GM18873 (cell line): Measurements from ENCODE around the gene DPM2.

ENCODE experiments used
- ATAC-seq: cut with Tn5 transposase; IDR thresholded peaks from one replicate; pipeline ENCODE4 v1.9.1; 2021; ENCODE audit warnings: mild to moderate bottlenecking, moderate library complexity, moderate number of reproducible peaks; ENCODE audit not compliant: unreplicated experiment, low FRiP score

The DPM2 gene

DNA sequence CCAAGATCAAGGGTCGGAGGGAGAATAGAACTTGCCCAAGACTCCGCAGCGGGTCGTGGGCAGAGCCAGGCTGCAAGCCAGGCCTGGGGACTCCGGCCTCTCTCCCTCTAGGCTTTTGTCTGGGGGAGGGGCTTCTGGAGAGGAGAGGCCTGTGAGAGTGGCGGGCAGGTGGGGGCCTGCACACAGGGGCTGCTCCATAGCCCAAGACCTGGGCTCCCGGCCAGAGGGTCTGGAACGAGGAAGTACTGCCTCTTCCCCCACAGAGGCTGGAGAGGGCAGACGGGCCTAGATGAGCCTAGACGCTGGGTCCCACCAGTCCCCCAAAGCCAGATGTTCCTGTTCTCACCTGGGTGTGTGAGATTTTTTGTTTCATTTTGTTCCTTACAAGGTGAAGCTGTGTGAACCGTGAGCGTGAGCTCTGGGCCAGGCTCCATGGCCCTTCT is 33.1 kb downstream of the DPM2 start:
- ATAC-seq = no peak

DNA sequence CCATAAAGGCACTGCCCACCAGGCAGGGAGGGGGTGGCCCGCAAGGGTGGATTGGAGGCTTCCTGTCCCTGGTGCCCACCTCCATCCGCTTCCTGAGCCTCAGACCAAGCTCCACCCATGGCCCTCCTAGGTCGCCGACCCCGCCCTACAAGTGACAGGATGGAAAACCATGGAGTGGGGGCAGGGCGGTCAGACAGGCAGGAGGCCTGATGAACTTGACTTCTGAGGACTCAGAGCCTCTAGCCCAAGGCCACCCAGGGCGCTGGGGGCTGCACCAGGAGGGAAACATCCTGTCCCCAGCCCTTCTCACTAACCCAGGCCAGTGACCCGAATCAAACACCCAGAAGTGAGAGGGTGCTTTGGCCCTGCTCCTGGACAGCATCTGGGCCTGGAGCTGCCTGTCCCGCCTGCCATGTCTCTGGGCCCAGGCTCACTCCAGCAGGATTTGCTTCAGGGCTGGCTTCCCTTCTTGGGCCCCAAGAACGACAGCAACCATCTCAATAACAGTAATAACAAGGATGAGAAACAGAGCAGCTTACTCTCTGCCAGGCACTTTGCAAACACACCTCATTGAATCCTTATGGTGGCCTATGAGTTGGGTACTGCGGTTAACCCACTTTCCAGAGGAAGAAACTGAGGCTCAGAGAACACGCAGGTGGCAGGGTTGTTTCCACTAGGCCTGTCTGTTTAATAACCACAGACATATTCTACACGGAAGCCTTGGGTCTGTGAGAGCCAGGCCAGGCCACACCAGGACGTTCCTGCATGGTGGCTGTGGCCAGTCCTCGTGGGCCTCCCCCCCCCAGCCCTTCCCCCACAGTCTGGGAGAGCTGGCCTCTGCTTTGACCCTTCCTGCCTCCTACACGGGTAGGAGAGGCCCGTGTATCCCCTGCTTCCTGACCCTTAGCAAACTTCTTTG is 33.8 kb downstream of the DPM2 start:
- ATAC-seq = no peak

DNA sequence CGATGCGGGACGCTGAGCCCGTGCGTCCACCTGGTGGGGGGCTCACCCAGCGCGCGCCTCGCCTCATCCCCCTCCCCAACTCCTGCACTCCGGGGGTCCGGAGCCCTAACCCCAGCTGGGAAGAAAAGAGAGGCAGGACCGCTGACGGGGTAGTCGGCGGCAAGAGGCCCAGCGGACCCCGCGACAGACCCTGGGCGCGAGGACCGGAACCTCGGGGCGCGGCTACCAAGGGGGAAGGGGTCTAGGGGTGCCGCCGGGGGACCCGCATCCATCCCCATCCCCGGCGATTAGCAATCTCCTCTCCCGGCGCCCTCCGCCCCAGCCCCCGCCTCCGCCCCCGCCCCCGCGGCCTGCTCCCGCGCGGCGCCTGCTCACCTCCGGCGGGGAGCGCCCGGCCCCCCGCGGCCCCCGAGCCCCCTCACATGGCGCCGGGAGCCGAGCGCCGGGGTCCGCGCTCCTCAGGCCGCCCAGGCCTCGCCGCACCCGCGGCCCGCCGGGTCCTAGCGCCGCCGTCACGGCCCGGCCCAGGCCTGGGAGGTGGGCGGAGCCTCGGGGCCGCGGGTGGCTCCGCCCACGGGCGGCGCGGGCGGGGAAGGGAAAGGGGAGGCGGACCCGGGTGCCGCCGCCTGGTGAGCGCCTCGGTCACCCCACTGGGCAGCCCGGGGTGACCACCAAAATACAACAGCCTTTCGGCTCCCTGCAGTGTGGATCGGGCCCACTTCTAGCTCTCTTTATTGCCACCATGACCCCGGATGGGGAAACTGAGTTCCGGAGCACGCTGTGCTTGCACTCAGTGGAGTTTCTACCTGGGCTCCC is 38.3 kb downstream of the DPM2 start, which contains the start of gene ST6GALNAC6:
Gene ST6GALNAC6, minus strand, starts transcription at position 476 of the 816 bp plus-strand sequence. CDS start 1,622 bp downstream, outside the sequence.
- no peak for ATAC-seq

DNA sequence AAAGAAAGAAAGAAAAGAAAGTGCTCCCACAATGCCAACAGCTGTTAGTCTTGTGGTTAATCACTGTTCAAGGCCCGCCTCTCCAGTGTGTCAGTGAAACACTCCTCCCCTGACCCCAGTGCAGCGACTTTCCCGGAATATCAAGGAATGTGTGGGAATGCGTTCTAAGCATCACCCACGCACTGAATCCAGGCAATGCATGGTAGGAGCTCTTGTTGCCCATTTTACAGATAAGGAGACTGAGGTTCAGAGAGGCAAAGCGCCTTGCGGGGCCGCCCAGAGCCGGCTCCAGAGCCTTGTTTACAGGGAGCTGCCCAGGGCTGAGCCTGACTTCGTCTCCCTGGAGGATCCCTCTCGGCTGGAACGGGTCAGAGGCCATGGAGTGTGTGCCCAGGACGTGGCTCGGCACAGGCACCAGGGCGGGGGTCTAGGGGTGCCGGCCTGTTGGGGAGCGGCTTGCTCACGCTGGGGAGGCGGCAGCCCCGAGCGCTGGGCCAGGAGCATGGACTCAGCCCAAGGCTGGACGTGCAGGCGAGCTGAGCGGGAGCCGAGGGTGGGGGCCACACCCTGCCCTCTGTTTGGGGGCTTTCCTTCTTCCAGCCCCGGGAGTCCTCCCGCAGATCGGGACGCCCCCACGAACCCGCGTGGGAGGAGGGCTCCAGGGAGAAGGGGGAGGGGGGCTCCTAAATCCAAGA is 39.1 kb downstream of the DPM2 start:
- ATAC-seq = no peak

DNA sequence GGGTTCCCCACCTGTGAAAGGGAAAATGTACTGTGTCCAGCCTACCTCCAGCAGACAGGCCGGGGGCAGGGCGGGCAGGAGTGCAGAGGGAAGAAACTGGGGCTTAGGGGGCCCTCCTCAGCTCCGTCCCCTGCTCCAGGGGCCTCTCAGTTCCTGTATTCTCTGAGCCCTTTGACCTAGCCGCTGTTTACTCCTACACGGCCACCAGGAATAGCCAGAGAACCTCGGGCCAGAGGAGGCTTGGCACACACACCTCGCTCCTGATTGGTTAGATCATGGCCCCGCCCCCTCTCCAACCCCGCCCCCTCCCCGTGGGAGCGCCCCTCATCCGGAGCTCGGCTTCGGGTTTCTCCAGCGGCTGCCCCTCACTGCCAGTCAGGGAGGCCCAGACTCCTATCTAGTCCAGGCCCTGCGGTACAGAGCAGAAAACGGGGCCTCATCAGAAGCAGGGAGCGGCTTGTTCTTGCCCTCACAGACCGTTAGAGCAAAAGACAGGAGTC is 40.4 kb downstream of the DPM2 start:
- ATAC-seq = no peak

DNA sequence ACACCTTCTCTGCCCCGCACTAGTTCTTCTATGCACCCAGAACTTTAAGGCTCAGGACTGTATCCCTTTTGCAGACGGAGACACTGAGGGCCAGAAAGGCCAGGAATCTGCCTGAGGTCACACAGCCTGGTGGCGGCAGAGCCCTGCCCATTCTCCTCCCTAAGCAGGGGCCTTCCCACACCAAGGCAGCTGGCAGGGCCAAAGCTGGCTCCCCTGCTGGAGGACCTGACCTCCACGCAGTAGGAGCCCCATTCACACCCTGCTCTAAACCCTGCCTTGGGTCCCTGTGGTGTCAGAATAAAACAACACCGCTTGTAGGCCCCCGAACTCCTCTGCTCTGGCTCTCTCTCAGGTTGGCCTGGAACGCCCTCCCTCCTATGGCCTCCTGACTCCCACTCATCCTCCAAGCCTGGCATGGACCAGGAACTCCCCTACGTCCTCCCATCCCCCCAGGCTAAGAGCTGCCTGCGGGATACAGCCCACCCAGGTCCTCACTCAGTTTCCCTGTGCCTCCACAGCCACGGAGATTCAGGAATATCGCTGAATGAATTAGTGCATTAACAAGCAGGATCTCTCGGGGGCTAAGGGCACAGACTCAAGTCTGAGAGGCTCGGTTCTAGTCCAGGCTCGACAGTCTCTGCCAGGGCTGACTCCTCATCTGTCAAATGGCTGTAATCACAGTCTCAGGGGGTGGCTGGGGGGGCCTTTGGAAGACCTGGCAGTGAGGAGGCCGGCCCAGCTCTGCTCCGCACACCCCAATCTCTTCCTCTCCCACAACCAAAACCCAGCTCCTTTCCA is 41.1 kb downstream of the DPM2 start:
- no peak for ATAC-seq

DNA sequence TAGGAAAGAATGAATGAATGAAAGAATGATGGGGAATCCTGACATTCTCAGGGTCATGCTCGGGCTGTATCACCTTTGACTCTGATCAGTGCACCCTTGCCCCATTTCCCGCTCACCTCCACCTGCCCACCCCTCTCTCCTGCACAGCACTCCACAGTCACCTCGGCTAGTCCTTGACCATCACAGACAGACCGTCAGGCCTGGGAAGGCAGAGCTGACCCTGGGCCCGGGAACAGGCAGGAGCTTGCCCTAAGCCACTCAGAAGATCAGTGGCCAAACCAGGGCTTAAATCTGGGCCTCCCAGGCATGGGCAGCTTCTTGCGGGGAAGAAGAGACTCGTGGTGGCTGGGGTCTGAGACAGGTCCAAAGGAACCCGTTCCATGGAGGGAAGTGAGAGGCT is 41.8 kb downstream of the DPM2 start:
- no peak for ATAC-seq

DNA sequence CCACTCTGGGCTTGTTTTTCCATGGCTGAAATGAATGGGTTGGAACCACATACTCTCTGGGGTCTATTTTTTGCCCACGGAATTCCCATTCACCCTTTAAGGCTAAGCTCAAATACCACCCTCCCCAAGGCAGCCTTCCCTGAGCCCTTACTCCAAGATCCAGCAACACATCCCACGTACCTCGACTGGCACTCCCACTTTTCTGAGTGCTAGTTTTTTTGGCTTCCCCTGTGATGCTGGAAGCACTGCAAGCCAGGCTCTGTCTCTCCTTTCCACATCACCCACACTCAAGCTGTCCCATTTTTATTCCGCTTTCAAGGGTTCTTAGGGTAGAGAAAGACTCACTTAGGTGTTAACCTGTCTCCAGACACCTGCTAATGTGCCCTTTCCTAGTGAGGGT is 44.3 kb downstream of the DPM2 start:
- no peak for ATAC-seq

DNA sequence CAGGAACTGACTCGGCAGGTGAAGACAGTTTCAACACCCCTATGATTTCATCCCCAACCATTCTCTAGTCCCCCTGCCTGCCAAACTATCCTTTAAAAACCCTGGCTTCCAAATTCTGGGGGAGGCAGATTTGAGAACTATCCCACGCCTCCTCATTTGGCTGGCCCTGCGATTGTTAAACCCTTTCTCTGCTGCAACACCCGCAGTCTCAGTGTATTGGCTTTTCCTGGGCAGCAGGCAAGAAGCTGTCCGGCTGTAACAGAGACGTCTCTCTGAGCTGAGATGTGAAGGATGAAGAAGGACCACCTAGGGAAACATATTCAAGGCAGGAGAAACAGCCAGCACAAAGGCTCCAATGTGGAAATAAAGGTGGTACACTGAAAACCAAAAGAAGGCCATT is 44.8 kb downstream of the DPM2 start:
- ATAC-seq = no peak

DNA sequence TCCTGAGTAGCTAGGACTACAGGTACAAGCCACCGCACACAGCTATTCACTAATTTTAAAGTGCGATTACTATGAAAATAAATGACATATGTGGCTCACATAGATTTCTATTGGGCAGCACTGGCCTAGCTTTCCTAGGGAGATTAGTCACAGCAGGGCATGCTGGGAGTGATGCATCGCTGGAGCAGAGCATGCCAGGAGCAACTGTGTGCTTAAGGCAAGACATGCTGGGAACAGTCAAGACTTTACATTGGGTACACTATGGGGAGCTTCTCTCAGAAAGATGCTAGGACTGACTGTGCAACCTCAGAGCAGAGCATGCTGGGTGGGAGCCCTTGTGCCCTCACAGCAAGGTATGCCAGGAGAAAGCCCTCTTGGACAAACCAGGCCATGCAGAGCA is 47.6 kb downstream of the DPM2 start:
- no peak for ATAC-seq

DNA sequence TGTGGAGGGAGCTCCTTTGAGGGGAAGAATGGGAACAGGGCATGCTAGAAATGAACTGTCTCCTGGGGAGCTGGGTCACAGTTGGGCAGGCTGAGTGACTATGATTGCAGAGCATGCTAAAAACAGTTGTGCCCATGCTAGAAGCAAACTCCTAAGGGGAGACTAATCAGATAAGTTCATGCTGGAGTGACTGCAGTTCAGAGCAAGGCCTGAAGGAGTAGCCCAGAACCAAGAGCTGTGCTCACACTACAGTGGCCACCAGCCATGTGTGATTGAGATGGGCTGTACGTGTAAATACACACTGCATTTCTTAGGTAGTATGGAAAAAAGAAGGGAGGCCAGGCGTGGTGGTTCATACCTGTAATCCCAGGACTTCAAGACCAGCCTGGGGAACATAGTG is 49.9 kb downstream of the DPM2 start:
- no peak for ATAC-seq

DNA sequence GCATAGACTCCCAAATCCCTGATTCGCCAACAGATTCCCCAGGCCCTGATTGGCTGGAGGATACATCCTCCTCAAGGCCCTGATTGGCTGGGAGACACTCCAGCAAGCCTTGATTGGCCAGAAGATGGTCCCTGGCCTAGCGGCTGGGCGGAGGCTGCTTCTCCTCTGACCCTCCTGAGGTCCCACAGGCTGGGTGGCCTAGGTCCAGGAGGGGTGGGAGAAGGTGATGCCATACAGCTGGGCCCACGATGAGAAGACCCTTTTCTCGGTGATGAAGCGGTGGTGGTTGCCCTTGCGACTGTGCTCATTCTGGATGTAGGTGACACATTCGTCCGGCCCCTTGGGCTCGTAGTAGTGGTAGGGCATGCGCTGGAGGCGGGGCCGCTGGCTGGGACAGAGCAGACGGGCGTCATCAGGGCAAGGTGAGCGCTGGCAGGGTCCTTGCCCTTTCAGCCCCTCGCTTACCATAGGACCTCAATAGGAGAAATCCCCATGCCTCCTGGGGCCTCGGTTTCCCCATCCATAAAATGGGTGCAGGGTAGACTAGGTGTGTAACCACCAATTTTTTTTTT is 51.2 kb downstream of the DPM2 start:
- no peak for ATAC-seq

DNA sequence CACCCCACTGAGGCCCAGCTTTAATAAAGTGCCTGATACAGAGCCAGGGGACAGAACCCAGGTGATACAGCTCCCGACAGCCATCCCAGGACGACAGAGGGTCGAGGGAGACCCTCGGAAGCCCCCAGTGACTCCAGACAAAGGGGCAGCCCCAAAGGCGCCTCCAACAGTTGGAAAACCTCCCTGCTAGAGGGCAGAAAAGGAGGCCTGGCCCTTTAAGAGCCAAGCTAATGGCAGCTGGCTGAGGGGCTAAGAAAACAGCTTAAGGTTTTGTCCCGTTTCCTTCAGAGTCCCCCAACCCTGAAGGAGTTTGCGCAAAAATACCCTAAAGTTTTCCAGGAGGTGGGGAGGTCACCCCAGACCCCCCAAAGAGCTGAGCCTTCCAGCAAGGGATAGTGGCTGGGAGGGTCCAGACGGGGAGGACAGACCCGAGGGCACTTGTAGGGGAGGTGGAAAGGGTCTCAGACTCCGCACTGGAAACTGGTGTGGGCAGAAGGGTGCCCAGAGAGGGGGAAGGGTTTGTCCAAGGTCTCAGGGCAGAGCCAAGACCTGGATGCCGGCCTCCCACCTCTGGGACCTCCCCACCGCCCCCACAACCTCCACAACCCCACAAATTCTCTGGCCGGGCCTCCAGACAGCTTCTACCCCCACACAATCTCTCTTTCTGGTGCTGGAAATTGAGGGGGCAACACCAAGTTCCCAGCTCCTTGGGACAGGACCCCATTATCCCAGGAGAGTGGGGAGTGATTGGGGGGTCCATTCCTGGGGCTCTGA is 52.0 kb downstream of the DPM2 start:
- no peak for ATAC-seq
